Stimulated activated CD4-positive, alpha-beta T cell treated with anti-CD3 and anti-CD28 coated beads, Interleukin-12 subunit alpha, Interleukin-12 subunit beta, amount 100 ng/mL, for 48 hours (primary cell): ENCODE data around the gene C1D.

Source experiments
- DNase-seq, 3 donors: peaks; one replicate each; pipeline ENCODE4 v3.0.0-alpha.2; 2020; ENCODE audit warnings: low read depth in 2 of 3, low spot score in 1 of 3

The C1D gene

GRCh38 chr2:68059784-68060525 lies 2.8 kb downstream of the C1D start:
- no peak for DNase-seq

GRCh38 chr2:68057658-68058396 lies 5.0 kb downstream of the C1D start:
- DNase-seq, result no peak

GRCh38 chr2:68052717-68053422 lies 9.9 kb downstream of the C1D start:
- DNase-seq, result no peak

- DNase-seq, result no peak
These were observed 12.5 kb downstream of the C1D start for GRCh38 chr2:68050353-68050752.

- DNase-seq, result no peak
These were observed 16.1 kb downstream of the C1D start for GRCh38 chr2:68046642-68047240.

- DNase-seq, result no peak
These were observed 16.6 kb downstream of the C1D start for GRCh38 chr2:68046224-68046623.

DNA sequence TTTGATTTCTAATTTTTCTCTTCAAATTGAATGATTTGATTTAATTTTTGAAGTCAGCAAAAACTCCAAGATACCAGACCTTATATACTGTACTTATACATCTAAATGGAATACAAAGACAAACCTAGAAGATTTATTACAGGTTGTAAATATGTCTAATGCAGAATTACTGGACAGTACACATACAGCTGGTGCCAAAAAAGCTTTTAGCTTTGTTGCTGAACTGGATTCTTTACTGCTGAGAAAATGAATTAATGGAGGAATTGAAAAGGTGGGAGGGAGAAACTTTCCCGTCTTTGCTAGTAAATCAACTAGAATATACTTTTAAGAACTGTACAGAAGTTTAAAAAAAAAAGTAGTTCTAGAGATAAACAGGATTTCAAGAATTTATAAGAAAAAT lies 17.5 kb downstream of the C1D start:
- DNase-seq, result no peak

- no peak for DNase-seq
These were observed 18.7 kb downstream of the C1D start for GRCh38 chr2:68044099-68044498.

GRCh38 chr2:68043695-68044094 lies 19.1 kb downstream of the C1D start:
- DNase-seq, result no peak

DNA sequence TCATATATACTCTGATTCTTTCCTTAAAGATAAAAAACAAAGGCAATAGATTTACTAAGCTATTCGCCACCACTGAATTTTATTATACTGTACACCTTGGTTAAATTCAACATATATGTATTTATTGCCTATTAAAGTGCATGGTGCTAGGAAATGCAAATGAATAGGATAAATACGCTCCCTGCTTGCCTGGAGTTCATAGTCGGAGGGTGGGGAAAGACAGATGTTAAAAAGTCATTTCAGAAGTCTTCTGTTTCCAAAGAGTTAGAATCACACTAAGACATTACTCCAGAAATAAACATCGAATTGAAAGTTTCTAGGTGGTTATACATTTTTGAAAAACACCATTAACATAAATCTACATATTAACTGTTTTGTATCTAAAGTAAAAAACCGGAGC lies 19.8 kb downstream of the C1D start:
- DNase-seq, result no peak

GRCh38 chr2:68041704-68042245 lies 21.0 kb downstream of the C1D start:
- DNase-seq, result no peak

DNA sequence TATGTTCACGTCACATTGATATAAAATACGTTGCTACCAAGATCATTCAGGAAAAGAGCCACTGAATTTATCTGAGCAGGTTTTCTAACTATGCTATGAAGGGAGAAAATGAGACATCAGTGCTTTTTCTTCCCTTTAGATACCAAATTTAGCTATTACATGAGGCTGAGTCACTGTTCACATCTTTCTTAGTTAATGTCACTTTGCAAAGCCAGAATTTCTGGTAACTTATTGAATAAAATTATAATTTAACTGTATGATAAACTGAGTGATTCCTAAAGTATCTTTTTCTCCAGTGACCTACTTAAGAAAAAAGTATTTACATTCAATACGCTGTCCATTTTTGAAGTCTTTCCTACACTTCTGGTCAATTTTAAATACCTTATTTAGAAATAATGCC lies 22.7 kb downstream of the C1D start:
- no peak for DNase-seq

DNA sequence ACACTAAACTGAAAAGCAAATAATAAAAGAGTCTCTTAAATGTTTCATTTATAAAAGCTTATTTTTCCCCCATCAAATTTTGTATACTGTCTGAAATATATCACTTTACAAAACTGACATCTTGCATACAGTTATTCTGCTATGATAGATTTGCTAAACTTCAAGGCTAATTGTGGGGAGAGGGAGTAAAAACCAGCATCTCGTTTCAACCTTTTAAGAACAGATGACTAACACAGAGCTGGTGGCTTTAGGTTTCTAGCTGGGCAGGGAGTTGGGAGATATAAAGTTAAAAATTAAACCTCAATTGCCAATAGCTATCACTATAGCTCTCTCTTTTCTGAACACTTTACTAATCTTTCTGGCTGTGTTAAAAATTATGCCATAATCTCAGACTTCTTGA lies 23.5 kb downstream of the C1D start:
- DNase-seq, result no peak

DNA sequence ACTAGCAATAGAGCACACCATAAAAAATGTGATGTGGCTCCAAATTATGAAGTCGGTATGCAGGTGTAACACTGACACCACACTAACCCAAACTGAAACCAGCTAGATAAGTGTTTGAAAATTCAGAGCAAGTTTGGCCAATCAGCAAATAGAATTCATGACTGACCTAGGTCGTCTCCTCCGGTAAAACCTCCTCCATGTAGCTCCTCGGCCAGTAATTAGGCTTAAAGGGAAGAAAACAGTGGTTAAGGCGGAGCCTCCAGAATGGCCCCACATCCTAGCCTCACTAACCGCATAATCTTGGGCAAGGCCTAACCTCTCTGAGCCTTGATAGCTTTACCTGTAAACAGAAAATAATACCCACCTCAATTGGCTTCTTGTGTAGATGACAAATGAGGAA lies 30.1 kb downstream of the C1D start:
- DNase-seq, result no peak

DNA sequence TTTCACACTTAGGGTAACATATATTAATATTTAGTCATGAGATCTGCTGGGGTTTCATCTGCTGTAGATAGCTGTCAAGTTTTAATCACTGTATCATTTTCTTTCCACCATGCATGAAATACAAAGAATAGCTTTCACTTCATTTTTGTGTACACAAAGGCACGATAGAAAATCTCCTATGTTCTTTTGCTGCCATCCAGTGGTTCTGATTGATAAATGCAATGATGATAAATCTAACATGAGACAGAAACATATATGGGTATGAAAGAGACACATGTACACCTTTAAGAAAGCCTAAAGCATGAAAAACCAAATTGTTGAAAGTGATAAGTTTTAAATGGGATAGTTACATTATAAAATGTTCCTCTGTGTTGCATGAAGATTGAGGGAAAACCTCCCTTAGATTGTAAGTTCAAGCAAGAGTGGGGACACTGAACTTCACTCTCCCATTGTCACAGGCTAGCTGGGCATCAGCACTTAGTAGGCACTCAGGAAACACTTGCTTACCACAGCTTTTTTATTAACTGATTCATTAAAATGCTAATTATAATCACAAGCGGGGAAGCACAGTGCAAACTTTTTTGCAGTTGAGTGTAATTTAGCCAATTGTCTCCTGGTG lies 31.2 kb downstream of the C1D start:
- peak in 1 of 3 donors; percentile 13 for DNase-seq

GRCh38 chr2:68031043-68031442 lies 31.8 kb downstream of the C1D start:
- DNase-seq, result no peak

GRCh38 chr2:68030529-68030928 lies 32.3 kb downstream of the C1D start:
- DNase-seq, result no peak

DNA sequence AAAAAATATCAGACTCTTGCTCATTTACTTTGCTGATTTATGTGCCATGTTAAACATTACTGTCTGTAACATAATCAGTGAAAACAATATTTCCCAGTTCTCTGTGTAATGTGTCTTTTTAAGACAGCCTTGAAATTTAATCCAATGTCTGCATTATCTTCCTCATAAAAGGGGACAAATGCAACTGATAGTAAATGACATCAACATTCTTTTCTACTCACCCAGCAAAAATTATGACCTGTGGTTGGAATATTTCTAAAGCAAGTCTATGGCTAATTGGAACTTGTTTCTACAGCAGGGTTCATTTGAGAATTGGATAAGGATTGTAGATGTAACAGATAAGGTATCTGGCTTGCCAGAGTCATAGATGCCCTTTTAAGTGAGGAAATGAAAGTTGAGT lies 34.8 kb downstream of the C1D start:
- DNase-seq, result no peak

GRCh38 chr2:68024450-68024849 lies 38.4 kb downstream of the C1D start:
- no peak for DNase-seq

DNA sequence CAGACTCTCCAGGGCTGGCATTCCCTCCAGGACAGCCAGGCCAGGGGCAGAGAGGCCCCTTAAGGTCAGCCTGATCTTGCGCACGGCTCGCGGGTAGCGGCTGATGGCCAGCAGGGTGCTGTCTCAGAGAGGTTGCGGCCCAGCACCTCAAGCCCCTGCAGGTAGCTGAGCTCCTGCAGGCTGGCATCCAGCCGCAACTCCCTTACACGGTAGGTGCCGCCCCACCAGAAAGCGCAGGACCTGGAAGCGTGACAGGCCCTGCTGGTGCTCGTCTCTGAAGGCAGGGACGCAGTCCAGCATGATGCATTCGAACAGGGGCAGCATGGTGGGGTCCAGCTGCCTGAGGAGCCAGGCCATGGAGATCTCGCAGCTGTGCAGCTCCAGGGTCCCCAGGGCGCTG lies 38.9 kb downstream of the C1D start:
- no peak for DNase-seq

- DNase-seq, result no peak
These were observed 44.1 kb downstream of the C1D start for GRCh38 chr2:68018727-68019126.
